ENCODE data around the gene KDM4D.

DNA sequence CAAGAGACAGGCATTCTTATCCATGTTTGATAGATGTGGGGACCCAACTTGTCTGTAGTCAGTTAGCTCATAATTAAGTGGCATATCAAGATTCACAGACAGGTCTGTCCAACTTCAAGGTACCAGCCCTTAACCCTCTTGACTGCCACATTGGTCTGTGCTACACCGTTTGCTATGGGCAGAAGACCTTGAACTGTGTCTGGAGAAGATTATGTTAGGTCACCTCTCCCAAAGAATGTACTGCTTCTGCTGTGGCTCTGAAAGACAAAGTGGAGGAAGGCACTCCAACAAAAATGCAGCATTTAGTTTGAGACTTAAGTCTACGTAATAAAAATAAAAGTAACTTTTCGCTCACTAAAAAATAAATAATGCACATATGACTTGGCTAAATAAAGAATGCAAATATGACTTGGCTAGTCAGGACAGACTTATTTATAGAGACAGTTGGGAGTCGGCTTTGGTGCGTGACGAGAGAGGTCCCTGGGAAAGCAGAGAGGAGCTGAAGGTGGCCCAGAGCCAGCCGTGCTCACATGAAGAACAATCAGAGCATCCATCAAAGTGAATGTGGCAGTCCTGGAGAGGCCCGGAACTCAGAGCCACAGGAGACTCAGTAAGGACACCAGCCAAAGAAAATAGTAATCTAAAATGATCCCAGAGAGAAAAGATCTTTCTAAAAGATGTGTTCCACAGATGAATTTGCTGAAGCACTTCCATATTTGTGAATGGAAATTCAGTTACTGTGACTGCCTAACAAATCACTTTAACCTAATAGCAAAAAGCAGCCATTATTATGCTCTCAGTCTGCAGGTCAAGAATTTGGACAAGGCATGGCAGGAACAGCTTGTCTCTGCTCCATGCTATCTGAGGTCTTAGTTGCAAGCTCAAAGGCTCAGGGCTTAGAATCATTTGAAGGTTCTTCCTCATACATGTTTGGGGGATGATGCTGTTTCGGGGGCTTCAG lies 35.1 kb upstream of the KDM4D start:
- TF ChIP-seq, protein P1, sequence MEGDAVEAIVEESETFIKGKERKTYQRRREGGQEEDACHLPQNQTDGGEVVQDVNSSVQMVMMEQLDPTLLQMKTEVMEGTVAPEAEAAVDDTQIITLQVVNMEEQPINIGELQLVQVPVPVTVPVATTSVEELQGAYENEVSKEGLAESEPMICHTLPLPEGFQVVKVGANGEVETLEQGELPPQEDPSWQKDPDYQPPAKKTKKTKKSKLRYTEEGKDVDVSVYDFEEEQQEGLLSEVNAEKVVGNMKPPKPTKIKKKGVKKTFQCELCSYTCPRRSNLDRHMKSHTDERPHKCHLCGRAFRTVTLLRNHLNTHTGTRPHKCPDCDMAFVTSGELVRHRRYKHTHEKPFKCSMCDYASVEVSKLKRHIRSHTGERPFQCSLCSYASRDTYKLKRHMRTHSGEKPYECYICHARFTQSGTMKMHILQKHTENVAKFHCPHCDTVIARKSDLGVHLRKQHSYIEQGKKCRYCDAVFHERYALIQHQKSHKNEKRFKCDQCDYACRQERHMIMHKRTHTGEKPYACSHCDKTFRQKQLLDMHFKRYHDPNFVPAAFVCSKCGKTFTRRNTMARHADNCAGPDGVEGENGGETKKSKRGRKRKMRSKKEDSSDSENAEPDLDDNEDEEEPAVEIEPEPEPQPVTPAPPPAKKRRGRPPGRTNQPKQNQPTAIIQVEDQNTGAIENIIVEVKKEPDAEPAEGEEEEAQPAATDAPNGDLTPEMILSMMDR (IDR thresholded peaks at IDR 0.05 in 4 of 5, conservative IDR thresholded peaks at IDR 0.05 in 1 of 5) = no peak
- no peak for TF ChIP-seq POLR2A (IDR thresholded peaks at IDR 0.05)

Measured in gastrocnemius medialis (tissue), 4 donors.